Fibroblast of lung (primary cell): ENCODE data around the gene GATA5.

ENCODE experiments used
- CTCF ChIP-seq, 2 donors: IDR thresholded peaks in 1 of 2; conservative IDR thresholded peaks in 1 of 2; 1 replicate in 1 of 2; 2 replicates in 1 of 2; pipeline ENCODE4 v1.5.1; 2011 to 2012; ENCODE audit warnings: low read length in 2 of 2, control low read depth in 1 of 2, inconsistent platforms in 1 of 2, low read depth in 1 of 2, mild to moderate bottlenecking in 1 of 2
- EZH2 ChIP-seq: IDR thresholded peaks from 2 replicates; pipeline ENCODE4 v1.5.1; 2012; ENCODE audit warnings: low read length, control low read depth, mild to moderate bottlenecking; ENCODE audit errors: missing control alignments

GRCh38 chr20:62487118-62487517 is 11.3 kb upstream of the GATA5 start:
- TF ChIP-seq CTCF (conservative IDR thresholded peaks at IDR 0.05 in 1 of 2, IDR thresholded peaks at IDR 0.05 in 1 of 2; ENCODE audit: low read depth in 1 of 2, low read length in 2 of 2) (no peak), EZH2 (no peak)
